GM21619 (cell line): Measurements from ENCODE around the gene PAQR4.
"Not testable (repeated sequence)": the region's sequence is repeated elsewhere in the genome, so short reads cannot be mapped to it uniquely, and the experiment has no call there.

Source experiments
- ATAC-seq: cut with Tn5 transposase; IDR thresholded peaks from one replicate; pipeline ENCODE4 v1.9.1; 2021; ENCODE audit not compliant: unreplicated experiment

Gene PAQR4

GRCh38 chr16:2943716-2944115, 25.4 kb upstream of the PAQR4 start:
- ATAC-seq, result not testable (repeated sequence)

- no peak for ATAC-seq
Measured at GRCh38 chr16:2946649-2947048, 22.5 kb upstream of the PAQR4 start.

DNA sequence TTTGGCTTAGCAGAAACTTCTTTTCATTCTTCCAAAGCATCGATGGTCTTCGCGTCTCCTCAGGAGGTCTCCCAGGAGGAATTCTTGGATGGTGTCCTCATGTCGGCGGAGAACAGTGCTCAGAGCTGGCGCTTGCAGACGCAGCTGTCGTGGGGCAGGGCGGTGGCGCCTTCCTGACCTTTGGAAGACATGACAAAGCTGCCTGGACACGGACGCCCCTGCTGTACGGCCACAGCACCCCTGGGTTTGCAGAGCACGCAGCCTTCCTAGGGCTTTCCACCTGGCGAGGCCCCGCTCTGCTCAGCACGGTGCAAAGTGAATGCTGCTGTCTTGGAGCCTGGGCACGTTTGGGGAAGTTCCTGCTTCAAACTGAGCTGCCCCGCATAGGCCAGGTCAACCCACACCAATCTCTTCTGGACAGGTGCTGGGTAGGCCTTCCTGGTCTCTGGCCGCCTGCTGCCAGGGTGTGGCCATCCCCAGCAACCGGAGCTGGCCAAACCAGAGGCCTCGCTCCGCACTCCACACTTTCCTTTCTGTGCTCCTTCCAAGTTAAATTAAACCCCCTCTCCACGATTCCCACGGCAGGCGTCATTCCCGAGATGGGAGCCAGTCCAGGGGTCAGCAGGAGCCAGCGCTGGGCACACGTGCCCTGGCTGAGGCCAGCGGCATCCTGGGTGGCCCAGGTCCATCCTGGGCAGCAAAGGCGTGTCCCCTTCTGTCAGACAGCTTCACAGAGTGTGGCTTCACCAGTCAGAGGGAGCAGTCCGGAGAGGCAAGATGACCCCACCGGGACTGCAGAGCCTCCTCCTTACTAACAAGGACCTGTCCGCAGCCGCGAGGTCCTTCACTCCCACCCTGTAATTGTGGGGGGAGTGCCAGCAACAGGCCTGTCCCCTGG, 20.1 kb upstream of the PAQR4 start:
- ATAC-seq, result no peak

- ATAC-seq, result no peak
Measured at GRCh38 chr16:2949705-2950352, 19.3 kb upstream of the PAQR4 start.

DNA sequence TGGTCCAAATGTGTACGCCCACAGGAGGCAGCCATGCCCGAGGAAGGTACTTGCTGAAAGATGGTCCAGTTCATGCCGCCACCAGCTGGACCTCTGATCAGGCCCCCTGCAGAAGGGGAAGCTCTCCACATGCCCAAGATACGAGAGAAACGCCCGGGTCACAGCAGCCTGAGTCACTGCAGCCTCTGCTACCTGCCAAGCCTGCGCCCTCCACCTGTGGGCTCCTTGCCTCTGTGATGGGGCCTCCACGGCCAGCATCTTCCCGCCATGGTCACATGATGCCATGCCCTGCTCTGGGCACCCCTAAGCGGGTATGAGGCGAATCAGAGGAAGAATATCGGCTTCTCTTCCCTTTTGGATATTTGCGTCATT, 18.8 kb upstream of the PAQR4 start:
- no peak for ATAC-seq

DNA sequence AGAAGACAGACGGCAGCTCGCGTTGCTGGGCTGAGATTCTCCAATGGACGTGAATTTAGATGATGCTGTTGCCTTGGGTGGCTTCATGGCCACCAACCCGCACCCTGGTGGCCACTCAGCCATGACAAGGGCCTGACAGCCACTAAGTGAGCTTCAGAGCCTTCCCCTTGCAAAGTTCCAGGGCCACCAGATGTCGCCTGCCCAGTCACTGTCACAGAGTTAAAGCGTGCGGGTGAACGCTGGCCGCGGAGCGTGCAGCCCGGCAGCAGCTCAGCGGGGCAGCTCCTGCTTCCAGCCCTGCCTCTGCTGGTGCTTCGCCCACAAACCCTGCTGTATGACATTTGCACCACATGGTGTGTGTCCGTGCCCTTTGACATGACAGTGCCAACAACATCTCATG, 18.4 kb upstream of the PAQR4 start:
- no peak for ATAC-seq

GRCh38 chr16:2952679-2953078, 16.5 kb upstream of the PAQR4 start:
- ATAC-seq, result no peak

DNA sequence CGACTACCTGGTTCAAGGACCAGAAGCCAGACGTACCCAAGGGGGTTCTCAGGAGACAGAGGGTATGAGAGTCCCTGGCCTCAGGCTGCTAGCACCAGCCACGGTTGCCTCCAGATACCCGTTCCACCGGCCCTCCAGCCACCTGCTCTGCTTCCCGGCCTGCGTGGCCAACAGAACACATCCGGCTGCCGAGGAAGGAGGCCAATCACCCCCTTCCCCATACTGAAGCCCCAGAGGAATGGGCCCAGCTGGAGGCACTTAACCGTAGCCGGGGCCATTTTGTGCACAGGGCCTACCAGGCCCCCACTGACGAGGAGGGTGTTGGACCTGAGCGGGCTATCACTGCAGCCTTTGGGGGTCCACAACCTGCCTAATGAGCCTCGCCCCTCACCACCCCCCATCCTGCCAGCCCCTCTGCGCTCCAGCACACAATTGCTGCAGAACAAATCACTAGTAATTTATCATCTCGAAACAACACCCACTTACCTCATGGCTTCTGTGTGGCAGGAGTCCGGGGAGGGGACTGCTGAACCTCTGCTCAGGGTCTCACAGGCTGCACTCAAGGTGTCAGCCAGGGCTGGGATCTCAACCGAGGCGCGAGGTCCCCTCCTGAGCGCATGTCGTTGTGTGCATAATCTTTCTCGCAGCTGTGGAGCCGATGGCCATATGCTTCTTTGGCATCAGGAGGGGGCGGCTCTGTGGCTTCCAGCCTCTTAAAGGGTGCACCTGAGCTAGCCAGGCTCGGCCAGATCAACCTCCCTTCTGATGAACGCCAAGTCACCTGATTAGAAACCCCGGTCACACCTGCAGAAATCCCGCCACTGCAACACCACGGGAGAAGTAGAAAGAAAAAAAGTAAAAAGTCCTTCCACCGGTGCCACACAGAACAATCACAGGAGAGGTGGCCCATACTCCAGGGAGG, 15.2 kb upstream of the PAQR4 start:
- no peak for ATAC-seq

DNA sequence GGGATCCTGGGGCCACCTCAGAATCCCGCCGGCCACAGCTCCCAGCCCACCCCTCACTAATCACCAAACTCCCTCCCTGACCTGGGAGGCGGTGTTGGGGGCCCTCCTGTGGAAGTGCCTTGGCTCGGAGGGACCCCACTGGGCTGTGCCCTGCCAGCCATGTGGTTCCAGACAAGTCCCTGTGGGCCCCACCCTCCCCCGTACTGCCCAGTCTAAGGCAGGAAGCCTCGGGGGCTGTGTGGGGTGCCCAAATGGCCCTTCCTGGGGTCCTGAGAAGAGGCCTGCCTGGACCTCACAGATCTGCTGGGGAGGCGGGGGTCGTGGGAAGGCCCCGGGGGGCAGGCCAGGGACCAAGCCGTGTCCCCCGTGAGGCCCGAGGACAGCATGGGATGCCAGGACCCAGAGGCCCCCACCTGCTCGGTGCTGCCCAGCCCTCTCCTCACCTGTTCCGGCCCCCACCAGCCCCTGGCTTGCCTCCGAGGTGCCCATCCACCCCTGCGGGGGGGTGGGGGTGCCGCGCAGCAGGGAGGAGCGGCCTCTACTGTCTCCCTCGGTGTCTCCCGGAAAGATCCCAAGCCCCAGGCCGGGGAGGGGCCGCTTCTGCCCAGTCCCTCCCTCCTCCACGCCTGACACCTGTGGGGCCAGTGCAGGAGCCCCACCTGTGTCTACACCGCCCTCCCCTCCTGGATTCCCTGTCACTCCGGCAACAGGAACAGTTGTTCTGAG, 14.3 kb upstream of the PAQR4 start:
- no peak for ATAC-seq

DNA sequence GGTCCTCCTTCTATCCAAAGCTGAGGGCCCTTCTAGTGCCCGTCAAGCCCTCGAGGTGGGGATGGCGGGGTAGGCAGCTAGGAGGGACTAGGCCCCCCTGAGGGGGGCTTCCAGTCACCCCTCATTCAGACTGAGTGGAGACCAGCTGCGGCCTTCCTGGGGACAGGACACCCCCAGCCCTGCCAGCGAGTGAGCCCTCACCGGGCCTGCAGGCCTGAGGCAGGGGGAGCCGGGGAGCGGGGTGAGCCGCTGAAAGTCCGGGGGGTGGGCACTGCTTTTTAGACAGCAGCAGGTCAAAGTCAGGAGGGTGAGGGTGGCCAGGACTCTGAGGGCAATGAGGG, 13.7 kb upstream of the PAQR4 start:
- ATAC-seq, result no peak

- no peak for ATAC-seq
Measured at GRCh38 chr16:2955779-2956578, 13.2 kb upstream of the PAQR4 start.

GRCh38 chr16:2956579-2956956, 12.6 kb upstream of the PAQR4 start:
- ATAC-seq, result no peak

DNA sequence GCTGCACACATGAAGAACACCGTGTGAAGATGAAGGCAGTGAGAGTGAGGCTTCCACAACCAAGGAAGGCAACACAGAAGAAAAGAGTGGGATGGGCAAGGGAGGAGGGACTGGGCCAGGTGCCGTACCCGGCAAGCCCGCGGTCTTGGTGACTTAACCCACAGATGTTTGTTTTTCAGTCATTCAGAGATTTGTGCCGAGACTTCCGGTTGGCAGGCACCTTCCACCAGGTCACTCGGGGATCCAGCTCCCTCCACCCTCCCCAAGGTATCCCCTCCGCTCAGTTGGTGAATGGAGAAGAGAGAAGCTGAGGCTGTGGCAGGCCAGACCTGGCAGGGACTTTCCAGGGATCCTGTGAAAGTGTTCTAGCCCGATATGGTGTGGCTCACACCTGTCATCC, 9.9 kb upstream of the PAQR4 start:
- ATAC-seq, result no peak

- ATAC-seq, result no peak
Measured at GRCh38 chr16:2960183-2961010, 8.8 kb upstream of the PAQR4 start.

DNA sequence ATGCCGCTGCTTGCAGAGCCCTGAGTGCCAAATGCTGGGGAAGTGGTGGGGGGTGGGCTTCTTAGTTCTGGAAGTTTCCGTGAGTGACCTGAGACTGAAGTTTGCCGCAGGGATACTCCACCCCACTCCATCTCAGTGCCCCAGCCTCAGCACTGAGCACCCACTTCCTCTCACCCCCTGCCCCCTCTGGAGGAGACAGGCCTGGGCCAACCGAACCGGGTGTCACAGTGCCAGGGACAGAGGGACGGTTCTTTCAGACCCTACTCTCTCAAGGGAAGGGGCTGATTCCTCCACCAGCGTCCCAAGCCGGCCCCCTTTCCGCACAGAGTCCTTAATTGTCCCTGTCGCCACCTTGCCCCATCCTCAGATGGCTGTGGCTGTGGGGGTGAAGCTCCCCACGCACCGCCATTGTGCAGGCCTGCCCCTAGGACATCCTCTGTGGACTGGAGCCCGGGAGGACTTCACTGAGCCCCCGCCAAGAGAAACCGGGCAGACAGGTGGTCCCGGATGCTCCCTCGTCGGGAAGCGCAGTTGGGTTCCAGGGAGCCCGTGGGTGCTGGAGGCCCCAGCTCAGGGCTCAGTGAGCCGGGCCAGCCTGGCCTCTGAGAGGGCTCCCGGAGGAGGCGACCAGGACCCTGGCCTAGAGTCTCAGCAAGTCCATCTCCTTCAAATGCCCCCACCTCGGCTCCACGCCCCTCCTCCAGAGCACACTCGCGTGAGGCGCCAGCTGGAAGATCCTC, 6.6 kb upstream of the PAQR4 start:
- ATAC-seq, result no peak

GRCh38 chr16:2963074-2963722, 6.0 kb upstream of the PAQR4 start:
- no peak for ATAC-seq

DNA sequence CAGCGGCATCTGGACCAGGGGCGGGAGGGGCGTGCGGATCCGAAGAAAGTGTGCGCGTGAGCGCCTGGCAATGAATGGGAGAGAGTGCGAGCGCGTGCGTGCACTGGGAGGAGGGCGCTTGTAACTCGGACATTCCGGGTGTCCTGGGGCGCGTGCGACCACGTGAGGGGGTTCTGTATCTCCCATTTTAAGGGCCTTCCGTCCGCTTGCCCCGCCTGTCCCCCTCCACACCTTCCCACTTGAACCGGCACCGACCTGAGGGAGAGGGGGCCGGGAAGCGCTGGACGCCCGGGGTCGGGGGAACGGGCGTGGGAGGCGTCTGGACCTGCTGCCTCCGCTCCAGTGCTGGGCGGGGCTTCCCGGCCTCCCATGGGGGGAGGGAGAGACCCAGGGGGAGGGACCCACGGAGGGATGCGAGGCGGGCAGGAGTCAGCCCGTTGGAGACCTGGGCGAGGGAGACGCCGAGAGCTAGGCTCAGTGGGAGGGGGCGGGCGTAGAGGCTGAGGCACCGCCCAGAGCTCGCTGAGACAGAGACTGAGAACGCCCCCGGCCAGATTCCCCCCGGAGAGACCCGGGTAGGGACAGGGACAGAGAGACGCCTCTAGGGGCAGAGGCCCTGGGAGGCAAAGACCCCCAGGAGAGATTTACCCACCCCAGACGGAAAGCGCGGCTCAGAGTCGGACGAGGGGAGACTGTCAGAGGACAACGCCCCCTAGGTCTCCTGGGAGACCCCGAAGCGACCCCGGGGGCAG, 5.2 kb upstream of the PAQR4 start, which contains the start of gene KREMEN2:
Gene KREMEN2 (plus strand): TSS at position 553 of the 752 bp plus-strand sequence. CDS start 246 bp downstream, outside the sequence.
- ATAC-seq, result no peak
